ENCODE results near the gene IL36G.

The IL36G gene

GRCh38 chr2:113018509-113018908, 40.7 kb downstream of the IL36G start:
- no peak for DNase-seq (ENCODE audit: low spot score)

DNA sequence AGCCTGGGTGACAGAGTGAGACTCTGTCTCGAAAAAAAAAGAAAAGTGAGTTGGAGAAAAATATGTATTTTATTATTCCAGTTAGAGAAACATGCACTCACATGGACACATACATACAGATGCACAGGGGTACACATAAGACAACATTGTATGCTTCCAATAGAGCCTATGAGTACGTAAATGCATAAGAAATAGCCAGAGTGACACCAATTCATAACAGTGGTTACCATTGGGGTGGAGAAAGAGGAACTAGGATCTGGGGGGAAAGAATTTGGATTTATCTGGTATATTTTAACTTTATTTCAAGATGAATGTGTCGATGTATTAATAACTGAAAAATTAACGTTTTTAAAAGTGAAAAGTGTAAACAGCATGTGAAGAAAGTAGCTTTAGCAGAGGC, 43.5 kb downstream of the IL36G start:
- no peak for DNase-seq (ENCODE audit: low spot score)

DNA sequence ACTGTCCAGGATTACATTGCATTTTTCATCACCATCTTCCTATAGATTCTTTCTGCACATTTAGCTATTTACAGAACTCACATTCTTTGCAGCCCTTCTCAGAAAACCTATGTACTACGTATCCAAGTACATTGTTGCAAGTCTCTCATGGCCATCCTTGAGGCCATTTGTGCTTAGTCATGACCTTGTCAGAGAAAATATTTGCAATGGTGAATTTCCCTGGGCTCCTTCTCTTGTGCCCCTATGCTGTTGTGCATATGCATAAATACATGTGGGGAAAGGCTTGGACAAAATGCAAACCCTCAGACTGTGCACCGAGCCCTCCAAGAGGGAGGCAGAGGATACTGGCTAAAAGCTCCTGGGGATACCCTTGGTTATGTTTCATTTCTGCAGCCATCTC, 47.0 kb downstream of the IL36G start:
- no peak for DNase-seq (ENCODE audit: low spot score)

DNA sequence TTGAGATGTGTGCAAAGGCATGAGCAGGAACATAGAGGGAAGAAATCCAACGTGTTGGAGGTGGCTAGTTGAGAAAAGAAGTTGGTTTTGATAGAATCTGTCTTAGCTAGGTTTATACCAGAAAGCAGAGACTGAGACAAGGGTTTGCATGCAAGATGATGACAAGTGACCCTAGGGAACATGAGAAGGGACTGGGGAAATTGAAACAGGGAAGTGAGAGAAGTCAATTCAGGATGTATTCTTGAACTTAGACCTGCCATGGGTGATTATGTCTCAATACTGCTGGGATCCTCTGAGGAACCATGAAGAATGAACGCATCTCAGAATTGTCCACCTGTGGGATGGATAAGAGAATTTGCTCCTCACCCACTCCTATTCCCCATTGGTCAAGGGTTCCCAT, 47.9 kb downstream of the IL36G start:
- DNase-seq (ENCODE audit: low spot score), result no peak

- DNase-seq (ENCODE audit: low spot score), result no peak
These were observed 49.9 kb downstream of the IL36G start for GRCh38 chr2:113027691-113028090.

- DNase-seq (ENCODE audit: low spot score), result no peak
These were observed 50.3 kb downstream of the IL36G start for GRCh38 chr2:113028112-113028511.

DNA sequence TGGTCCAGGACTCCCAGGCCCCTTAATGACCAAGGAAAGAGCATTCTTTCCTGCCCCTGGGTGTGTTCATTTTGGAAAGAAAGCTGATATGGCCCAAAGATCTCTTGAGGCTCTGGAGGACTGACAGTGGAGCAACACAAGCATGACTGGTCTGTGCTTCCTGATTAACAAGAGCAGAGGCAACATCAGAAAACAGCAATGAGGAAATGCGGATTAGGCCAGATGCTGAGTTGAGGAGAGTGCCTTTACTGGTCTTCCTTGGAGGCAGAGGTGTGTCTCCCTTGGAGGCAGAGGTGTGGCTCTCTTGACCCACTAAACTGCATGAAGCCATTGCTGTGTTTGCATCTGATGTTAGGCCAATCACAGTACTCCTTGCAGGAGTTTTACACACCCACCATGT, 54.9 kb downstream of the IL36G start:
- no peak for DNase-seq (ENCODE audit: low spot score)

DNA sequence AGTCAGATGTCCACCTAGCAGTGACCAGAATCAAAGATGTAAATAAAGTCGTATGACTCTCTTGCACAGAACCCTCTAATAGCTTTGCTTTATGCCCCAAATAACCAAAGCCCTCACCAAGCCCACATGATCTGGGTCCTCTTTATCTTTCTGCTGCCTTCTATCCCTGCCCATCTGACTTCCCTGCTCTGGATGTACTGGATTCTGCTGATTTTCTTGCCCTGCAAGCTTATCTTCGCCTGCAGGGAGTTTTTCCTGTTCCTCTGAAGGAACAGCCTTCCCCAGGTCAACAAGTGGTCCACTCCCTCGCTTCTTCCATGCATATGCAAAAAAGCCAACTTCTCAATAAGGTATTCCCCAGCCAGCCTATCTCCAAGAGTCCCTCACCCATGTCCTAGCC, 56.2 kb downstream of the IL36G start:
- DNase-seq (ENCODE audit: low spot score), result no peak

Measured in AG08395 (cell line).